ENCODE data around the gene SHC2. TPM values are rescaled to one million over a fixed set of nuclear protein-coding genes. Genes with fewer than 3 reads are reported as not detected.

Gene SHC2
- total and polyA plus RNA-seq, 8 donors = 16.0 to 34.5 (median 20.2) TPM

DNA sequence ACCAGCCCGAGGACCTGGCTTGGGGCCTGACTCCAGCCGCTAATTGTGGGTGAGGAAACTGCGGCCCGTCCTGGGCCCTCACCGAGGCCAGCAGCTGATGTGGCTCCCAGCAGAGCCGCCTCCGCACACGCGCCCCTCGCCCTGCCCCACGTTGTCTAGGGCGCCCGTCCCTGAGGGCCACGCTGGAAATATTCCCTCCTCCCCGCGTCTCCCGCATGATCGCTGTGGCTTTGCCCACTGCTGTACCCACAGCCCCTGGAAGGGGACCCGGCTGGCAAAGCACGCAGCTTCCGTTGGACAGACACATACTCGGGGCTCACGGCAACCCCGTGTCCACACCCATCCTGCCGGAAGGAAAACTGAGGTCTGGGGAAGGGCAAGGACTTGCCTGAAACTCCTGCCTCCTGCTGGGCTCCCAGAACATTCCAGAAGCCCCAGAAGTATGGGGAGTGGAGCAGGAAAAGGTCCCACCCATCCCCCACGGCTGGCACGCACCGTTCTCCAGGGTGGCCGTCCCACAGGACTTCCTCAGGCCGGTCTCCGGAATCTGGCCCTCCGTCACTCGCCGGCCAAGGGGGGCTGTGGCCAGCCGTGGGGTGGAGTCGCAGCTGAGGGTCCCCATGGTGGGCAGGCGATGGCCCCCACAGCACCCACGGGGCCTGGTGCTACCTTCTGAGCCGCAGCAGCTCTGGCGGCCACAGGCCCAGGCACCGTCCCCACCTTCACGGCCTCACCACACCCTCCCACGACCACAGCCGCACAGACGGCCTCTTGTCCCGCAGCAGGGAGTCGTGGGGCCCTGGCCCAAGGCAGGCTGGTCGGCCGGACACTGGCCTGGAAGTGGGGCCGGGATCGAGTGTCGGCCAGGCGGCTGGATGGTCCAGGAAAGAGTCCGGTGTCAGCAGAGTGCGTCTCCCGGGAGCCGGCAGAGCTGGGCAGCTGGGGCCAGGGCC, 13.6 kb upstream of the SHC2 start:
- H3K4me3 ChIP-seq = no peak overlapping the region
- no peaks in the 10 kb centered on the region for H3K36me3 ChIP-seq
- peaks cover 0 to 20% of the 10 kb centered on the region in 2 donors for H3K27me3 ChIP-seq
- TF ChIP-seq, protein P1, sequence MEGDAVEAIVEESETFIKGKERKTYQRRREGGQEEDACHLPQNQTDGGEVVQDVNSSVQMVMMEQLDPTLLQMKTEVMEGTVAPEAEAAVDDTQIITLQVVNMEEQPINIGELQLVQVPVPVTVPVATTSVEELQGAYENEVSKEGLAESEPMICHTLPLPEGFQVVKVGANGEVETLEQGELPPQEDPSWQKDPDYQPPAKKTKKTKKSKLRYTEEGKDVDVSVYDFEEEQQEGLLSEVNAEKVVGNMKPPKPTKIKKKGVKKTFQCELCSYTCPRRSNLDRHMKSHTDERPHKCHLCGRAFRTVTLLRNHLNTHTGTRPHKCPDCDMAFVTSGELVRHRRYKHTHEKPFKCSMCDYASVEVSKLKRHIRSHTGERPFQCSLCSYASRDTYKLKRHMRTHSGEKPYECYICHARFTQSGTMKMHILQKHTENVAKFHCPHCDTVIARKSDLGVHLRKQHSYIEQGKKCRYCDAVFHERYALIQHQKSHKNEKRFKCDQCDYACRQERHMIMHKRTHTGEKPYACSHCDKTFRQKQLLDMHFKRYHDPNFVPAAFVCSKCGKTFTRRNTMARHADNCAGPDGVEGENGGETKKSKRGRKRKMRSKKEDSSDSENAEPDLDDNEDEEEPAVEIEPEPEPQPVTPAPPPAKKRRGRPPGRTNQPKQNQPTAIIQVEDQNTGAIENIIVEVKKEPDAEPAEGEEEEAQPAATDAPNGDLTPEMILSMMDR (IDR thresholded peaks at IDR 0.05) = no peak
- no peaks in the 10 kb centered on the region for H3K4me1 ChIP-seq
- intact Hi-C loops (cut with DNase I) = no loop called here
- peak overlapping the region; percentile 48 to 76 for H3K27ac ChIP-seq
- no peaks in the 10 kb centered on the region for H3K9me3 ChIP-seq
- ATAC-seq (peak; percentile 27), DNase-seq (peak in 1 of 4 donors; percentile 45)

DNA sequence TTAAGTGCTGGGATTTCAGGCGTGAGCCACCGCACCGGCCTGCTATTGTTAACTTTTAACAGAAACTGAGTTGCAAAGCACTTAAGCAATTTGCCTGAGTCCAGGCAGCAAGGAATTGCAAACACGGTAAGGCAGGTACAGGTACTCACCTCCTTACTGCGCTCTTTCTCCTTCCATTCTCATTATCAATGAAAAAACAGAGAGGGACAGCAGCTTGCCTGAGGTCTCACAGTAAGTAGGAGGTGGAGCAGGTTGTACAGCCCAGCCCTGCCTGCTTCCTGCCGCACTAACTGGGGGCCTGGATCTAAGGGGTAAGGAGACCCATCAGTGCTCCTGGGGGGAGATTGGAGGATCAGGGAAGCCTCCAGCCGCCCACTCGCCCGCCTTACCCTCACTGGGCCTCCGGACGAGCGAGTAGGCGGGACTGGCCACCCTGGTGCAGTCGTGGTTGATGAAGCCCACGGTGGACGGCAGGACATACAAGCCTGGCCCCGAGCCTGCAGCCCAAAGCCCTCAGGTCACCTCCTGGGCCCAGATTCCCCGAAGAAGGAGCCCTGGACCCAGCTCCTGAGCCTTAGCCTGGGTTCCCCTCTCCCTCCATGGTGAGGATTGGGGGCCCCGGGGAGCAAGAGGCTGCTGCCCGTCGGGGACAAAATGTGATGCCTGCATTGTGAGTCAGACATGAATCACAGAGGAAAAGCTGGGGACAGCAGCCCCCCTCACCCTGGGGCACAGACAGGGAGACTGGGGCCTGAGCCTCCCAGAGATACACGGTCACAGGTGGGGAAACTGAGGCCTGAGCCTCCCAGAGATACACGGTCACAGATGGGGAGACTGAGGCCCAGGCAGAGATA, 11.4 kb upstream of the SHC2 start:
- DNase-seq (peak in 1 of 4 donors; percentile 51), ATAC-seq (no peak)
- TF ChIP-seq, protein P1 (IDR thresholded peaks at IDR 0.05) = no peak
- intact Hi-C loops (cut with DNase I) = no loop called here
- Histone ChIP-seq H3K4me1 (no peaks in the 10 kb centered on the region), H3K36me3 (no peaks in the 10 kb centered on the region), H3K9me3 (no peaks in the 10 kb centered on the region), H3K27ac (no peak overlapping the region), H3K27me3 (peaks cover 0 to 15% of the 10 kb centered on the region in 2 donors), H3K4me3 (no peak overlapping the region)

DNA sequence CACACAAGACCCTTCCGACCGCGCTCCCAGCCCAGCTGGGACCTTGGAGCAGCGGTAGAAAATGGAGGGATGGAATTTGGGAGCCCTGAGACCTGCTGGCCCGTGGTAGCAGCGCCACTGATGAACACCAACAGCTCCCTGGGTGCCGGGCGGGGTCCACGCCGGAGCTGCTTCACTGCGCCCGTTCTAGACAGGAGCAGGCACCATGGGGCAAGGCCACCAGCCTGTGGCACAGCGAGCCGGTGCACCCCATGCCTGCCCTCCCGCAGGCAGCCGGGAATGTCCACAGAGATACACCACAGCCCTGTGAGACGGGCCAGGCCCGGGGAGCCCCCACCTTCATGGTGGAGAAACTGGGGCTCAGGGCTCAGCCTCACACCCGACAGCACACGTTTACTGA, 9.9 kb upstream of the SHC2 start:
- intact Hi-C loops (cut with DNase I) = no loop called here
- Histone ChIP-seq H3K9me3 (no peaks in the 10 kb centered on the region), H3K4me1 (no peaks in the 10 kb centered on the region), H3K27ac (no peak overlapping the region), H3K4me3 (no peak overlapping the region), H3K27me3 (peaks cover 0 to 15% of the 10 kb centered on the region in 2 donors), H3K36me3 (no peaks in the 10 kb centered on the region)
- DNase-seq = peak in 1 of 4 donors; percentile 81
- TF ChIP-seq, protein P1 (IDR thresholded peaks at IDR 0.05) = no peak
- ATAC-seq = no peak

DNA sequence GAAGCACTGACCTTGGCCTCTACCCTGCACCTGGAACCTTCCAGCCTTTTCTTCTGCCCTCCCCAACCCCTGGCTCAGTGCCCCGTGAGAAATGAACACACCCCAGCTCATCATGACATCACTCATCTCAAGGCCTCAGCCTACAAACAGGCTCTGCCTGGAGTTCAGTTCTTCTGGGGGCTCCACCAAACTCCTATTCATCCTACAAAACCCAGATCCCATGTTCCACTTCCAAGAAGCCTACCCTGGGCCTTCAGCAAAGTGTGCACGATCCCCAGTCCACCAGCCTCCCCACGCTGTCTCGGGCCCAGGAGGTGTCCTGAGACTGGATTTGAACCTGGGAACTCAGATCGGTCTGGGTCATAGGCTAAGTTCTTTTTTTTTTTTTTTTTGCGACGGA, 9.0 kb upstream of the SHC2 start:
- intact Hi-C loops (cut with DNase I) = no loop called here
- TF ChIP-seq, protein P1 (IDR thresholded peaks at IDR 0.05) = no peak
- Histone ChIP-seq H3K4me1 (no peaks in the 10 kb centered on the region), H3K27me3 (peaks cover 0 to 8% of the 10 kb centered on the region in 2 donors), H3K27ac (no peak overlapping the region), H3K9me3 (no peaks in the 10 kb centered on the region), H3K4me3 (no peak overlapping the region), H3K36me3 (no peaks in the 10 kb centered on the region)
- DNase-seq = peak in 1 of 4 donors; percentile 3
- ATAC-seq = no peak
